T-helper 2 cell treated with Interferon-gamma antibody and Interleukin-4, amounts not matched to agents 100 ng/mL and 5 ng/mL, for 36 hours (primary cell): ENCODE measurements around the gene CFAP221. TPM values are rescaled to one million over a fixed set of nuclear protein-coding genes. Genes with fewer than 3 reads are reported as not detected.

ENCODE experiments used
- intact Hi-C: fragments of 100-400 bp; cut with micrococcal nuclease; formaldehyde crosslinking; loops from one replicate; pipeline ENCODE4 v1.15.1; 2023
- total RNA-seq: library from RNA; stranded (reverse); gene quantifications from 2 replicates; pipeline ENCODE4 v1.2.3, GENCODE V29; 2022

The CFAP221 gene
- total RNA-seq, 1 donor from 2014 or later, result not detected

DNA sequence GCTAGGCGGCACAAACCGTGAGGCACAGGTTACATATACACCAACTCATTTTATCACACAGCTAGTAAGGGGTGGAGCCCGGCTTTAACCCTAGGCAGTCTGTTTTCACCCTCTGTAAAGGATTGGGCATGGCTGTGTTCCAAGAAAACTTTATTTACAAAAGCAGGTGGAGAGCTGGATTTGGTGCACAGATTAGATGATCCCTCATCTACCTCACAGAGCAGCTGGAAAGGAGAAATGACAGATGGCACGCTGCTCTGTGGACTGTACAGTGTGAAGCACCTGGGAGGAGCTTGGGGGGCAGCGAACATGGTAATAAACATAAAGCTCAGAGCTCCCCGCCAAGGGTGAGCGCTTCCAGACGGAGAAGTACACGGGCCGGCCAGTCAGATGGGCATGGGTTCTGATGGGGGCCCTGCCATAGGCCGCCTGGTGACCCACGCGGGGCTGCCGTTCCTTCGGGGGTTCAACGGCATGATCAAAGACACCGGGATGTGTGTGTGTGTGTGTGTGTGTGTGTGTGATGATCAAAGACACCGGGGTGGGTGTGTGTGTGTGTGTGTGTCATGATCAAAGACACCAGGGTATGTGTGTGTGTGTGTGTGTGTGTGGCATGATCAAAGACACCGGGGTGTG lies 133.9 kb downstream of the CFAP221 start:
- intact Hi-C loops, result loop anchor here (2.0 to 5.0 kb wide), 3 partner anchors 311 to 1666 kb away; partner anchors contain the start of genes C2orf76, CCDC93, DBI and TMEM185B

DNA sequence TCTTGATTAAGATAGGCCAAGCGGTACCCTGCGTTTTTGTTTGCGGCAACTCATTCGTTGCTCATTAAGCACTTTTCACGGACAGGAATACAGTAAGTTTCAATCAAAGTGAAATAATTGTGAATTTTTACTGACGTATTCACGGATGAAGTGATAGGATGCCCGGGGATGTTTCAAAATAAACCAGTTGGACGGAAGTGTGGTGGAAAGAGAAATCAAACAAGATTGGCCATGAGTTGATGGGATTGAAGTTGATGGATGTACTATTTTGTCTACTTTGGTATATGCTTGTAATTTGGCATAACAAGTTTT lies 135.2 kb downstream of the CFAP221 start:
- intact Hi-C loops, result loop anchor here (1.0 to 5.0 kb wide), 6 partner anchors 80 to 1667 kb away; partner anchors contain the start of genes C2orf76, CCDC93, DBI and PTPN4

DNA sequence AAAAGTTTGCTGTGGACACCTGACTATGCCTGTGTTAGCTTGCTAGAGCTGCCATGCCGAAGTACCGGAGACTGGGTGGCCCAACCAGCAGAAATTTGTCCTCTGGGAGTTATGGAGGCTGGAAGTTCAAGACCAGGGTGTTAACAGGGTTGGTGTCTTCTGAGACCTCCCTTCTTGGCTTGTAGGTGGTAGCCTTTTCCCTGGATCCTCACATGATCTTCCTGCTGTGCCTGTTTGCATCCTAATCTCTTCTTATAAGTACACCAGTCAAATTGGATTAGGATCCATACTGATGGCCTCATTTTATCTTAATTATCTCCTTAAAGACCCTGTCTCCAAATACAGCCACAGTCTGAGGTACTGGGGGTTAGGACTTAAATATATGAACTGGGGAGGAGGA lies 135.6 kb downstream of the CFAP221 start:
- intact Hi-C loops, result loop anchor here (1.0 to 5.0 kb wide), 6 partner anchors 79 to 1668 kb away; partner anchors contain the start of genes C2orf76, CCDC93, DBI and PTPN4

DNA sequence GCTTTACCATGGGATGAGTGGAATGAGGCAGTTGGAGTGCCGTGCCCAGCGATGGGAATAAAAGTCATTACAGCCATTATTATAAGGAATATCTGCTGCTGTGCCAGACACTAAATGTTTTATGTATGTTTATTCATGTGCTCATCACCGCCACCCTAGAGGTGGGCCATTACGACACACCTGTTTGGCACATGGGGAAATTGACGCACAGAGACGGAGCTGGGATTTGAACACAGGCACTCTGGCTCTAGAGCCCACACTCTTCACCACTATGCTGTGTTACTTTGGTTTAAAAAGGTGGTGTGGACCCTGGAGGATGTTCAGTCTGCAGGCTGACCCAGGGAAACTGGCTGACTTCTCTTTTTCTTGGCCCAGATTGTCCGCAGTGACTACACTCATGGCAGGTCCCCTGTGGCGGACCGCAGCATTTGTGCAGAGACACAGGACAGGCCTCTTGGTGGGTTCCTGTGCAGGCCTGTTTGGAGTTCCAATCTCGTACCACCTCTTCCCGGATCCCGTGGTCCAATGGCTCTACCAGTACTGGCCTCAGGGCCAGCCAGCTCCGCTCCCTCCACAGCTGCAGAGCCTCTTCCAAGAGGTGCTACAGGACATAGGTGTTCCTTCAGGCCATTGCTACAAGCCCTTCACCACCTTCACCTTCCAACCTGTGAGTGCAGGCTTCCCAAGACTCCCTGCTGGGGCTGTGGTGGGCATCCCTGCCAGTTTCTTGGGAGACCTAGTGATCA lies 136.4 kb downstream of the CFAP221 start:
- intact Hi-C loops, result no loop called here

DNA sequence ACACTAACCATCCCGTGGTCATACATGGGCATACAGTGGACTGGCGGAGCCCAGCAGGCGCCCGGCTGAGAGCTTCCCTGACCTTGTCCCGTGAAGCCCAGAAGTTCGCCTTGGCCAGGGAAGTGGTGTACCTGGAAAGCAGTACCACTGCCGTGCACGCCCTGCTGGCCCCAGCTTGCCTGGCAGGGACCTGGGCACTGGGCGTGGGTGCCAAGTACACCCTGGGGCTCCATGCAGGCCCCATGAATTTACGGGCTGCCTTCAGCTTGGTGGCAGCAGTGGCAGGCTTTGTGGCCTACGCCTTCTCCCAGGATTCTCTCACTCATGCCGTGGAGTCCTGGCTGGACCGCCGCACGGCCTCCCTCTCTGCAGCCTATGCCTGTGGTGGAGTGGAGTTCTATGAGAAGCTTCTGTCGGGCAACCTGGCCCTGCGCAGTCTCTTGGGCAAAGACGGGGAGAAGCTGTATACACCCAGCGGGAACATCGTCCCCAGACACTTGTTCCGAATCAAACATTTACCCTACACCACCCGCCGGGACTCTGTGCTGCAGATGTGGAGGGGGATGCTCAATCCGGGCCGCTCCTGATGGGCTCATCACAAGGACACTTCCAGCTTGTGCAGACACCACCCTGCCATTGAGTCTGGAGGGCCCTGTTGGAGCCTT lies 137.1 kb downstream of the CFAP221 start:
- intact Hi-C loops, result no loop called here

DNA sequence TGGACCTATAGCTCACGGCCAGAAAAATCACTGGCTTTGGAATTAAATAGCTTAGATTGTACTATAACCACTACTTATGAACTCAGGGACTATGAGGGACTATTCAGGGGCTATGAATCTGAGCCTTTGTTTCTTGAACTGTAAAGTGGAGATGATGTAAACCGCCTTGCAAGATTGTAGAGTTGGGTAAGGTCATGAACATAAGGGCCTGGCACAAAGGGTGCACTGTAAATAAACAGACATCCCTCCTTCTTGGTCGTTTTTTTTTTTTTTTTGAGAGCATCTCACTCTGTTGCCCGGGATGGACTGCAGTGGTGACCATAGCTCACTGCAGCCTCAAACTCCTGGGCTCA lies 137.6 kb downstream of the CFAP221 start:
- intact Hi-C loops, result no loop called here

DNA sequence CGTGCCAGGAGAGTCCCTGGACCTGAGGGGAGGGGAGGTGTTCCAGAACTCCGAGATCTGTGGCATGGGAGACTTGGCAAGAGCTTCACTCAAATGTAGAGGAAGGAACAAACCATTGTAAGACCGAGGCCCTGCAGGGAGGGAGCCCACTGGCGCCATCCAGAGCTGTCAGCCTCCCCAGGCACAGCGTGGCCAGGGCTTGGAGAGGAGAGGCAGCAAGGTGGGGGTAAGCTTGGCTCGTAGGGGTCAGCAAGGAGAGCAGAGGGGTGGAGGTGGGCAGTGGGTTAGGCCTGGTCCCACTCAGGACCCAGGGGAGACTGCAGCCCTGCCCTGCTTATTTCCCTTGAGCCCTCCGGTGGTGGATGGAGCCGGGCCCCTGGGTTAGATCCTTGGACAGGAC lies 138.3 kb downstream of the CFAP221 start:
- intact Hi-C loops, result no loop called here

DNA sequence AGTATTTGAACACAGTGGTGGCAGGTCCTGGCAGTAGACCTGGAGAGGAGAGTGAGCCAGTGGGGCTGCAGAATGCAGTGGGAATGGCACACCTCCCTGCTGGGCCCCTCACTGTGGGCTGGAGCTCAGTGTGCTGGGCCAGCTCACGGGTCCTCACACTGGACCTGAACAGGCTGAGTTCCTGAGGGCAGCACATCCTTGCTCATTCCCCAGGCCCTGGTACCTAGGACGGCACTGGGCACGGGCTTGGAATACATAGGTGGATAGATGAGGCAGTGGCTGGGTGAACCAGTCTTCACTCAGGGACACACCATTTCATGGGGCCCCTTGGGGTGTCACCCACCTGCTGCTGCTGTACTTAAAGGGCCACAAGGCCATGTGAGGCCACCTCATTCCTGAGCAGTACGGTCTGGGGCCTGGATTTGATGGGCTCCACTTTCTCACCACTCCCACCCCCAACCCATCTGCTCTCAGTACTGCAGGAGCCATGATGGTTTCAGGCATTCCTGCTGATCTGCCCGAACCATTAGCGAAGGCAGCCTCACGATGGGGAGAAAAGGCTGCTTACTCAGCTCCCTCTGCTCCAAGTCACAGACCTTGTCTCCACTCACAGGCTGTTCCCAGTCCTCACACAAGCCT lies 138.9 kb downstream of the CFAP221 start:
- intact Hi-C loops, result no loop called here

DNA sequence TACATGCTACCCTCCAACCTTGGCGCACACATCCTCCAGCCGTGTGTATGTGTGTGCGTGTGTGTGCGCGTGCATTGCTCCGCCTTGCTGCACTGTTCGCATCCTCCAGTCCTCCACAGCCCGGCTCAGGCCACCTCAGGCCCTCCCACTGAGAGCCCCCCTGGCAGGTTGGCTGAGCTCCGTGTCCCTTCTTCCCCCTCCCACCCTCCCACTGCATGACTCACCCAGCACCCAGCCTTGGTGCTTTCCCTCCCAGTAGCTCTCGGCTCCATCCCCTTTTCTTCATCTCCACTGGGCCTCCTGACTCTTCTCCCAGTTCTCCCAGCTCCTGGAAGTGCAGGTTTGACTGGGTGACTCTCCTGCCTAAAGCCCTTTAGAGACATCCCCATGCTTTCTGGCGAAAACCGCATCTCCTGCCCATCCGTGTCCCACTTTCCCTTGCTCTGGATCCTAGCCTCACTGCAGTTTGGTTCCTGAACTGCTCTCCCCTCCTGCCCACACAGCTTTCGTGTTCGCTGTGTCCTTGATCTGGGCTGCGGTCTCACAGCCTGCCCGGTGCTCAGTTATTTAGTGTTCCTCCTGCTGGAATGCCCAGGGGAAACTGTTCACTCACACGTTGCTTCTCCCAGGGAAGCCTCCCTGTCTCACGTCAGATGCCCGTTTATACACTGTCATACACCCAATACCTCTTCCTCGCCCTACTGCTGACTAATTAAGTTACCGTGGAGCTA lies 139.6 kb downstream of the CFAP221 start:
- intact Hi-C loops, result no loop called here

DNA sequence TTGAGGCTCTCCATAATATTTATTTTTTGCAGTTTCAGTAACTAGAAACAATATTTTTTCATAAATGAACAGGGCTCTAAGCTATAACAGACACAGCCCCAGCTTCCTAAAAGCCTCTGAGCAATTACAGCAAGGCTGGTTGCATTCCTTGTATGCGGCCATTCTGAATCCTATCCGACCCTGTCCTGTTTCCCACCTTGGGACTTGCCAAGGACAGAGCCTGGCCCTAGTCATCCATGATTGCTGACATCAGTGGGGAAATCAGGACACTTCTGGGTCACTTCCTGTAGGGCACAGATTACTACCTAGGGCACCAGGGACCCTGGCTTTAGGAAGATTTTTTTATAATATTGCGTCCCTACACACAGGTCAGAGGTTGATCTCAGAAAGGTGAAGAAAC lies 140.3 kb downstream of the CFAP221 start:
- intact Hi-C loops, result no loop called here

DNA sequence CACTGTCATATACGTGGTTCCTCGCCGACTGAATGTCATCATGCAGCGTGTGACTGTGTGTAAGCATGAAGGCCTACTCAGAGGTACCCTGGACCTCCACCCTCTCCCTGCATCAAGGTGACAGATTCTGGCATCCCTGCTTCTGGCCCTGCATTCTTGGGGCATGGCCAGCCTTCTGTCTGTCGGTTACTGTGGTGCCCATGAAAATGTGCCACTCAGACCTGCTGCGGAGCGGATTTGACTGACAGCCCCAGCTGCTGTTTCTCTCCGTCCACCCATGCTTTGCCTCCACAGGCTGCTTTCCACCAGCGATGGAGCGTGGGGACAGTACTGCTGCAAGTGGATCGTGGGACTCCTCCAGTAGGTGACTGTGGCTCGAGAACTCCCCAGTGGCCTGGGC lies 144.4 kb downstream of the CFAP221 start:
- intact Hi-C loops, result no loop called here

DNA sequence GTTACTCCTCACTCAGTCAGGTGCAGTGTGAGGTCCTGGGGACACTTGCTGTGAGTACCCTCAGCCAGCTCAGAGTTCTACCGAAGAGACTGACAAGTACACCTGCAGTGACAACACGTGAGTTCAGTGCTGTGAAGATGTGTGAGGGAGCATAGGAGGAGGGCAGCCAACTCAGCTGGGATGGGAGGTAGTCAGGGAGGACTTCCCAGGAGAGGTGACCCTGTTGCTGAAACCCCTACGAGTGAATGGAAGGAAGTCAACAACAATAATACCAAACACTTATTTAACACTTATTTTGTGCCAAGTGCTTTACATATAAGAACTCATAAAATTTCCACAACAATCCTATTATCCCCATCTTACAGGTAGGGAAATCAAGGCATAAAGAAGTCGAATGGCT lies 145.0 kb downstream of the CFAP221 start:
- intact Hi-C loops, result no loop called here

DNA sequence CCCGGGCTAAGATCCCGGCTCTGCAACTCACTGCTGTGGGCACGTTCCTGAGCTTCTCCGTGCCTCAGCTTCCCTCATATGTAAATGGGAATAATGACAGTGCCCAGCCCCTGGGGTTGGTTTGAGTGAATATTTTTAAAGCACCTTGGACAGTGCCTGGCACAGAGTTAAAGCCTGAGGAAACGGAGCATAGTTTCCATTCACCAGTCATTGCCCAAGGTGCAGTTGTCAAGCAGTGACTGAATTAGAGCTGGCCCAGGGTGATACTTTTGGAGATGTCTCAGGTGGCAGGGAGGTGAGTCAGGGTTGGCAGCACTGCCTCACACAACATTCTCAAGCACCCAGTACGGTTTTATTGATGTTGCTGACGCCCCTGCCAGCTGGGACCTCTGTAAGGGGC lies 146.9 kb downstream of the CFAP221 start:
- intact Hi-C loops, result no loop called here

DNA sequence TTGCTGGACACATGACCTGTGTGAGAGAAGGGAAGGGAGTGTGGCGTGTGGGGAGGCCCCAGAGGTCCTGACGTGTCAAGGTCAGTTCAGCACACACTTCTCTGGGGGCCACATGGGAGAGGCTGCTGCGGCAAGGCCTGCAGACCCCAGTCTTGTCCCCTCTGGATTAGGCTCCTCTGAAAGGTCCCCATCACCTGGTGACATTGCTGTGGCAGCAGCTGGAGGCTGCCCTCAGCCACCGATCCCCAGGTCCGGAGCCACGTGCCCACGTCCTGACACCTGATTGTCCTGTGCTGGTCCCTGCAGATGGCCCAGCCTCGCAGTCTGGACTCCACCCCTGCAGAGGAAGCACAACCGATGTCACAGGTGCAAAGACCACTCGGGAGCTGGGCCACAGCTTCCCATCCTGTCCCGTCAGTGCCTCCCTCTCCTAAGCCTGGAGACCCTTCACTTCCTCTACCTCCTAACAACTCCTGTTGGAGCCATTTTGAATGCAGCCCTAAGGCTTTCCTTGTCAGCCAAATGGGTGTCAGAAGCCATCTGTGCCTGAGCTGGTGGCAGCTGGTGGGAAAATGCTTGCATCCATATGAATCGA lies 147.5 kb downstream of the CFAP221 start:
- intact Hi-C loops, result no loop called here

DNA sequence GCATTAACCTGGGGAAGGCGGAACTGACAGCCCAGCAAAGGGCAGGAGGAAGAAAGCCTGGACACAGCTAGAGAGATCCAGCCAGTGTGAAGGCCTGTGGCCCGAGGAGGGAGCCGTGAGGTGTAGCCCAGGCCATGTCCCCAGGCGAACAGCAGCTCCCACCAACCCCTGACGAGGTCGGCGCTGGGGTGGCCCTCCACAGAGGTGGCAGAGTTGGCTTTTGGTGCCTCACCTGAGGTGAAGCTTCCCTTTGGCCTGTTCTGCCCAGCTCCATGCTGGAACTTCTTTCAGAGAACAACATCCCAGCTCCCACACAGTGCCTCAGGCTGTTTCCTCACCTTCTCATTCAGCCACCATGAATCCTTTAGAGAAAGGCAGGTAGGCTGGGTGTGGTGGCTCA lies 148.1 kb downstream of the CFAP221 start:
- intact Hi-C loops, result no loop called here

DNA sequence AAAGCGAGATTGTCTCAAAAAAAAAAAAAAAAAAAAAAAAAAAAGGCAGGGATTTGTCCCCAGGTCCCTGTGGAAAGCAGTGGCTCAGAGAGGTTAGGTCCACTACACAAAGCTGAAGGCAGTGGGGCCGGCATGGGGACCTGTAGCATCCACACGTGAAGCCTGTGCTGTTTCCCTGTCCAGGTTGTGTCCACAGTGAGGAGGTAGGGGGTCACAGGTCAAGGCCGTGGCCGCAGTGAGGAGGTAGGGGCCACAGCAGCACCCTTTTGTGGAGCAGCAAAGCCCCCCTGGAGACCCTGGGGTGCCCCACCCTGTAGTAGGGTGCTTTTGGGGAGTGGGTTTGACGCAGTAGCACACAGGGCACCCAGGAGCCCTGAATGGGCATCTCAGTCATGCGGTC lies 148.7 kb downstream of the CFAP221 start:
- intact Hi-C loops, result no loop called here

DNA sequence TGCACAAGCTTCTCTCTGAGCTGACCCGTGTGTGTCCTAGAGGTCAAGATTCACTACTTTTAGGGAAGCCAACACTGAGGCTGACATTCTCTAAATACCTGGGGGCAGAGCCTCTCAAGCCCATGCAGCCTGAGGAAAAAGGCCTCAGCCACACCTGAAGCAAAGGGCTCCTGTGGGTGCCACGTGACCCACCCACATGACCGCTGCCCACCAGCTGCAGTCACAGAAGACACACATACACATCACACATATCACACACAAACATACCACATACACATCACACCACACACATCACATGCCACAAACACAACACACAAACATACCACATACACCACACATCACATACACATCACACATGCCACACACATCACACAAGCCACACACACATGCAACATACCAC lies 149.3 kb downstream of the CFAP221 start:
- intact Hi-C loops, result no loop called here

DNA sequence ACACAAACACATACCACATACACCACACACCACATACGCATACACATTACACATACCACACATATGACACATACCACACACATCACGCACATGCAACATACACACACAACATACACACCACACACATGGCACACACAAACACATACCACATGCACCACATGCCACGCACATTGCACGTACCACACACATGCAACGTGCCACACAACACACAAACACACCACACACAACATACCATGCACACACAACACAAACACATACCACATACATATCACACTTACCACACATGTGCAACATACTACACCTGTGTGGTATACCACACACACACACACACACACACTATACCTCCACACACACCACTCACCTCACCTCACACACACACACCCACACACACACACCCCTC lies 149.7 kb downstream of the CFAP221 start:
- intact Hi-C loops, result no loop called here

DNA sequence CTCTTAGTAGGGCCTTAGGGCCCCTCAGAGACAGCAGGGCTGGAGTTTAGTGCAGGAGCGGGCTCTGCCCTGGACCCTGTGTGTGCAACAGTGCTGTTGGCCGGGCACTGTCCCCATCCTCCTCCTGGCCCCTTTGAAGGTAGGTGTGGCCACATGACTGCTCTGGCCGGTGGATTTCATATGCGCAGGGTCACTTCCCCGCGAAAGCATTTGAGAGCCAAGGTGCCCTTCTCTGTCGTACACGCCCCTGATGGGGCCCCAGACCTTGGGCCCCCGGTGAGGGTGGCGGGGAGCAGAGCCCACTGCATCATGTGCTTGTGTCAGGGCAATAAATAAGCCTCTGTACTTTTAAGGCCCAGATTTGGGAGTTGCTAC lies 150.2 kb downstream of the CFAP221 start:
- intact Hi-C loops, result no loop called here

DNA sequence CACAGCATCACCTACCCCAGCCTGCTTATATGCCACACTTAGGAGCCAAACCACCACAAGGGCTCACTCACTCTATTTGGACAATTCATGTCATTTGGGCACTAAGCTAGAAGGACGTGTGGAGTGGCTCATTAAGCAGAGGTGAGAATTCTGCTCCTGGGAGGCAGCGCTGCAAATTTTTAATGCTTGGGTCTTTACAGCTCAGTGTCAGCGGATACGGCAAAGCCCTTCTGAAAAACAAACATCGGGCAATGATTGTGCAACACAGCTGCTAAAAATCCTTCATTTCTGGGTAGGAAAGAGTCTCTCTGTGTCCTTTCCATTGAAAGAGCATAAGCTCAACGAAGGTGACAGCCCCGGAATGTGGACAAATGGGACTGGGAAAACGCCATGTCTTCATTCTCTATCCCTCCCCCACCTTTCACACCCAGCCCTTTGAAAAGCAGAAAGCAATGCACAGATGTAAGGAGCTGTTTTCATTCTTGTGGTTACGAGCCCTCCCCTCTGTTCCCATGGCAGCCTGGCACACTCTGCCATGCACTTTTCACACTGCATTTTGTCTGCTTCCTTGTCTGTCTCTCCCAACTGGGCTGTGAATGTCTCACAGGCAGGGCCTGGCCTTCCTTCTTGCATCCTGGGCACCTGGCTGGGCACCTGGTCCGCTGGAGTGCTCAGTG lies 150.7 kb downstream of the CFAP221 start:
- intact Hi-C loops, result no loop called here

DNA sequence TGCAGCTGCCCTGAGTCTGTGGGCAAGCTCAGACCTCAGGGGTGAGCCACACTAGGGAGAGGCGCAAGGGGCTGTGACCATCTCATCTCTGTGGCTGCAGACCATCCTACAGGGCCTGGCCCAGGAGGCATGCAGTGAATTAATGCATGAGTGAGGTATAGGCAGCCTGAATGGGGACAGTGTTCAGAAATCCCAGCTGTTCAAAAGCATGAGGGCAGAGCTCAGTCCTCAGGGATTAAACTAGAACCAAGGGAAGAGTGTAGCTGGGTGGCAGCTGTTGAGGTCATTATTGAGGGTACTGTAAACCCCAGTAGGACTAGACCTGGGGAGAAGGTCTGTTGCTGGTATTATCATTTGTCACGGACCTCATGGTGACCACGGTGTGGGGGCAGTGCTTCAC lies 151.8 kb downstream of the CFAP221 start:
- intact Hi-C loops, result no loop called here
